ENCODE results near the gene KIAA1217. TPM values are rescaled to one million over a fixed set of nuclear protein-coding genes. Genes with fewer than 3 reads are reported as not detected.

KIAA1217 gene
- total RNA-seq, 2 experiments from 2014 or later: 0.67 to 1.3 TPM

DNA sequence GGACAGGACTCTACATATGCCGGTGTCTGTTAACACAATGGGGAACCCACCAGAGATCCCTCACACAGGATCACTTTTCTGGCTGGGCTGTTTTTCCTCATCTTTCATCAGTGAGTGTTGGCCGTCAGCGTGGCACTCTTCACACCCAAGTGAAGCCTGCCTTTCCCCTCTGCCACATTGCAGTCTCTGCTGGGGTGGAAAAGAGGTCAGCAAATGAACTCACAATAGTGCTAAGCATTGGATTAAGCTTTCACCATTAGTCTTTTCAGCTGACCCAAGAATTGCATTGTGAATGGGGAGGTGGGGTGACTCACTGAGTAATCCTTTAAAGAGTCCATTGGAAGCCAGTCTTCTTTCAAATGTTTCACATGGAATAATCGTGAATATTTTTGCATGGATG, 143.0 kb downstream of the KIAA1217 start:
- Mint-ChIP-seq H3K4me1 (ENCODE audit: low read depth) (no peaks in the 10 kb centered on the region), H3K27me3 (peaks cover 2% of the 10 kb centered on the region), H3K9me3 (no peaks in the 10 kb centered on the region), H3K4me3 (no peak overlapping the region), H3K36me3 (ENCODE audit: low read depth) (no peaks in the 10 kb centered on the region), H3K27ac (no peak overlapping the region)
- TF ChIP-seq CTCF (IDR thresholded peaks at IDR 0.05): no peak
- intact Hi-C loops (cut with micrococcal nuclease): no loop called here
- no peak for DNase-seq
- ChIA-PET POLR2A (no interaction called here), CTCF (no interaction called here)
- ATAC-seq: no peak

GRCh38 chr10:24352399-24352798, 143.5 kb downstream of the KIAA1217 start:
- no peaks in the 10 kb centered on the region for H3K4me1 Mint-ChIP-seq (ENCODE audit: low read depth)
- no peak overlapping the region for H3K27ac Mint-ChIP-seq
- CTCF ChIA-PET: no interaction called here
- intact Hi-C loops (cut with micrococcal nuclease): no loop called here
- POLR2A ChIA-PET: no interaction called here
- H3K27me3 Mint-ChIP-seq: peaks cover 2% of the 10 kb centered on the region
- no peaks in the 10 kb centered on the region for H3K9me3 Mint-ChIP-seq
- no peaks in the 10 kb centered on the region for H3K36me3 Mint-ChIP-seq (ENCODE audit: low read depth)
- no peak overlapping the region for H3K4me3 Mint-ChIP-seq
- TF ChIP-seq CTCF (IDR thresholded peaks at IDR 0.05): no peak
- ATAC-seq: no peak
- no peak for DNase-seq

GRCh38 chr10:24353319-24353718, 144.4 kb downstream of the KIAA1217 start:
- Mint-ChIP-seq H3K4me3 (no peak overlapping the region), H3K4me1 (ENCODE audit: low read depth) (no peaks in the 10 kb centered on the region), H3K27me3 (peaks cover 2% of the 10 kb centered on the region), H3K27ac (no peak overlapping the region), H3K9me3 (no peaks in the 10 kb centered on the region), H3K36me3 (ENCODE audit: low read depth) (no peaks in the 10 kb centered on the region)
- ChIA-PET CTCF (no interaction called here), POLR2A (no interaction called here)
- no peak for DNase-seq
- no peak for ATAC-seq
- intact Hi-C loops (cut with micrococcal nuclease): no loop called here
- TF ChIP-seq CTCF (IDR thresholded peaks at IDR 0.05): no peak

DNA sequence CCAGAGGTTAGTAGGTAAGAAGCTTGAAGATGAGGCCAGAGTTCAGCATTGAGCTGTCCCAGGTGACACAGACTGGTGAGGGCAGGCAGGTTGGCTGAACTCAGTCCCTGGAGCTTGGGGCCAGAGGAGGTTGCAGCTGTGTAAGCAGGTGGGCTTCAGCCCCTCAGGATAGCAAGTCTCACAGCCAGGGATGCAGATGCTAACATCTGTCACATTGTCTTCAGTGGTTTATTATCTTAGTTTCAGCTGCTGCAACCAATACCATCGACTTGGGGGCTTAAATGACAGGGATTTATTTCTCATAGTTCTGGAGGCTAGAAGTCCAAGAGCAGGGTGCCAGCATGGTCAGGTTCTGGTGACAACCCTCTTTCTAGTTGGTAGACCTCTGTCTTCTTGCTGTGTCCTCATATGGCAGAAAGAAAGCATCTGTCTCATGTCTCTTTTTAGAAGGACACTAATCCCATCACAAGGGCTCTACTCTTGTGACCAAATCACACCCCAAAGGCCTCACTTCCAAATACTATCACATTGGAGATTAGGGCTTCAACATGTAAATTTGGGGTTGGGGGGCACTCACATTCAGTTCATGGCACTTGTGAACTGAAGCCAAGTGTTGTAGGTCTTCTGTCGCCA, 146.2 kb downstream of the KIAA1217 start:
- POLR2A ChIA-PET: interaction anchor here (0.7 kb wide), 1 partner anchor 928 kb away, joined by 4 read pairs; no protein-coding TSS in a partner anchor
- peaks cover 2% of the 10 kb centered on the region for H3K27me3 Mint-ChIP-seq

More for the DNA sequence above, 146.2 kb downstream of the KIAA1217 start:
- no peak for DNase-seq
- no peaks in the 10 kb centered on the region for H3K36me3 Mint-ChIP-seq (ENCODE audit: low read depth)
- no peaks in the 10 kb centered on the region for H3K9me3 Mint-ChIP-seq
- intact Hi-C loops (cut with micrococcal nuclease): no loop called here
- CTCF ChIA-PET: no interaction called here
- ATAC-seq: no peak
- no peaks in the 10 kb centered on the region for H3K4me1 Mint-ChIP-seq (ENCODE audit: low read depth)
- no peak for TF ChIP-seq CTCF (IDR thresholded peaks at IDR 0.05)
- no peak overlapping the region for H3K27ac Mint-ChIP-seq
- no peak overlapping the region for H3K4me3 Mint-ChIP-seq
